ENCODE results near the gene LTBP2.

Gene LTBP2

GRCh38 chr14:74594606-74595005 lies 17.4 kb downstream of the LTBP2 start:
- DNase-seq (ENCODE audit: low read depth) = no peak
- TF ChIP-seq CTCF (conservative IDR thresholded peaks at IDR 0.05; ENCODE audit: control insufficient read depth, insufficient read depth, low read depth, low read length) = no peak
- H3K4me3 ChIP-seq (ENCODE audit: control insufficient read depth, low read depth, low read length) = no peak overlapping the region

GRCh38 chr14:74594029-74594428 lies 18.0 kb downstream of the LTBP2 start:
- no peak for TF ChIP-seq CTCF (conservative IDR thresholded peaks at IDR 0.05; ENCODE audit: control insufficient read depth, insufficient read depth, low read depth, low read length)
- H3K4me3 ChIP-seq (ENCODE audit: control insufficient read depth, low read depth, low read length) = no peak overlapping the region
- DNase-seq (ENCODE audit: low read depth) = no peak

GRCh38 chr14:74593241-74593953 lies 18.6 kb downstream of the LTBP2 start:
- no peak overlapping the region for H3K4me3 ChIP-seq (ENCODE audit: control insufficient read depth, low read depth, low read length)

GRCh38 chr14:74592476-74593201 lies 19.4 kb downstream of the LTBP2 start:
- H3K4me3 ChIP-seq (ENCODE audit: control insufficient read depth, low read depth, low read length) = no peak overlapping the region

More at GRCh38 chr14:74593241-74593953, 18.6 kb downstream of the LTBP2 start:
- TF ChIP-seq CTCF (conservative IDR thresholded peaks at IDR 0.05; ENCODE audit: control insufficient read depth, insufficient read depth, low read depth, low read length) = no peak
- DNase-seq (ENCODE audit: low read depth) = peak; percentile 79

GRCh38 chr14:74591899-74592298 lies 20.1 kb downstream of the LTBP2 start:
- no peak for DNase-seq (ENCODE audit: low read depth)
- H3K4me3 ChIP-seq (ENCODE audit: control insufficient read depth, low read depth, low read length) = no peak overlapping the region
- no peak for TF ChIP-seq CTCF (conservative IDR thresholded peaks at IDR 0.05; ENCODE audit: control insufficient read depth, insufficient read depth, low read depth, low read length)

More at GRCh38 chr14:74592476-74593201, 19.4 kb downstream of the LTBP2 start:
- TF ChIP-seq CTCF (conservative IDR thresholded peaks at IDR 0.05; ENCODE audit: control insufficient read depth, insufficient read depth, low read depth, low read length) = no peak
- DNase-seq (ENCODE audit: low read depth) = no peak

GRCh38 chr14:74591394-74591793 lies 20.6 kb downstream of the LTBP2 start:
- DNase-seq (ENCODE audit: low read depth) = no peak
- H3K4me3 ChIP-seq (ENCODE audit: control insufficient read depth, low read depth, low read length) = no peak overlapping the region
- TF ChIP-seq CTCF (conservative IDR thresholded peaks at IDR 0.05; ENCODE audit: control insufficient read depth, insufficient read depth, low read depth, low read length) = no peak

Measured in fibroblast of mammary gland (primary cell).